K562 (cell line): Measurements from ENCODE around the gene LYPD3. TPM values are rescaled to one million over a fixed set of nuclear protein-coding genes. Genes with fewer than 3 reads are reported as not detected.

Experiments
- ATAC-seq: fragments of 200-7000 bp; cut with Tn5 transposase; 3 replicates; pipeline ENCODE4 v1.9.1; 2020; ENCODE audit warnings: moderate library complexity
- BruUV-seq: library from RNA; stranded (reverse); fragments of 400-500 nt; replicated peaks from 2 replicates; lab custom pipeline; 2021; lab: Mats Ljungman, UMichigan
- CTCF ChIA-PET: fragments of 300-600 bp; formaldehyde crosslinking; extraction: SDS; loops from one replicate; lab custom pipeline; 2021; ENCODE audit warnings: low intra/inter-chr PET ratio; lab: Yijun Ruan, JAX
- POLR2A ChIA-PET: fragments of 300-600, 350-650 bp; sonication (Branson Sonifier 250); formaldehyde crosslinking; extraction: SDS; loops from one replicate; lab custom pipeline; 2021; ENCODE audit warnings: antibody characterized with exemption, inconsistent platforms; lab: Yijun Ruan, JAX
- DNase-seq, 4 experiments: peaks; one replicate each; pipeline versions ENCODE4 v3.0.0 to v3.0.0-alpha.2; 2011 to 2018; ENCODE audit warnings: low spot score in 3 of 4, mixed read lengths in 3 of 4; ENCODE audit errors: extremely low read depth in 1 of 4
- FAIRE-seq: peaks from 2 replicates; lab custom pipeline; 2011; peaks lifted over from hg19 to GRCh38; lab: Jason Lieb, UNC
- H2AFZ ChIP-seq: 2 replicates; pipeline ENCODE4 v1.6.0; 2011; ENCODE audit warnings: low read depth, low read length, control low read depth, inconsistent platforms
- H3K27ac ChIP-seq: fragments of 200-600 bp; 3 replicates; pipeline ENCODE4 v1.8.0; 2011; ENCODE audit warnings: low read depth, mild to moderate bottlenecking, control low read depth, inconsistent platforms, low read length, moderate library complexity, mixed read lengths; ENCODE audit errors: extremely low read depth
- H3K27me3 ChIP-seq, 2 experiments: fragments of 300-600 bp in 1 of 2; 2 replicates in 1 of 2; 3 replicates in 1 of 2; pipeline versions ENCODE4 v1.6.0 to v1.8.0; 2011; ENCODE audit warnings: inconsistent platforms in 2 of 2, low read length in 2 of 2, mild to moderate bottlenecking in 1 of 2, mixed read lengths in 1 of 2, moderate library complexity in 1 of 2; ENCODE audit not compliant: control insufficient read depth in 2 of 2, insufficient read depth in 2 of 2
- H3K36me3 ChIP-seq: fragments of 300-600 bp; 3 replicates; pipeline ENCODE4 v1.8.0; 2011; ENCODE audit warnings: mild to moderate bottlenecking, low read length, inconsistent platforms; ENCODE audit not compliant: control insufficient read depth, insufficient read depth
- H3K4me1 ChIP-seq, 2 experiments: fragments of 200-600 bp in 1 of 2; replicated peaks in 1 of 2; 2 replicates in 1 of 2; 3 replicates in 1 of 2; pipeline versions ENCODE4 v1.5.1 to v1.8.0; 2011; ENCODE audit warnings: inconsistent platforms in 2 of 2, low read length in 2 of 2, mild to moderate bottlenecking in 1 of 2, mixed read lengths in 1 of 2, moderate library complexity in 1 of 2; ENCODE audit not compliant: control insufficient read depth in 2 of 2, insufficient read depth in 2 of 2
- H3K4me2 ChIP-seq: 2 replicates; pipeline ENCODE4 v1.6.1; 2011; ENCODE audit warnings: low read length, control low read depth, inconsistent platforms, mixed read lengths; ENCODE audit not compliant: insufficient read depth
- H3K4me3 ChIP-seq: fragments of 200-600 bp; sonication (generic), shearing (Covaris generic); 2 replicates; pipeline ENCODE4 v1.5.1; 2016; ENCODE audit warnings: control low read depth, inconsistent platforms
- H3K79me2 ChIP-seq: fragments of 200-600 bp; 3 replicates; pipeline ENCODE4 v1.8.0; 2011; ENCODE audit warnings: low read length, inconsistent platforms; ENCODE audit not compliant: control insufficient read depth, insufficient read depth
- H3K9ac ChIP-seq, 2 experiments: 2 replicates each; pipeline versions ENCODE4 v1.6.0 to v1.6.1; 2011; ENCODE audit warnings: low read depth in 2 of 2, low read length in 2 of 2, control low read depth in 1 of 2, inconsistent platforms in 1 of 2, mild to moderate bottlenecking in 1 of 2, mixed read lengths in 1 of 2; ENCODE audit not compliant: insufficient read depth in 1 of 2
- H3K9me1 ChIP-seq: one replicate; pipeline ENCODE4 v1.6.0; 2011; ENCODE audit warnings: inconsistent platforms, mild to moderate bottlenecking, low read length, moderate library complexity; ENCODE audit not compliant: control insufficient read depth, insufficient read depth
- H3K9me3 ChIP-seq: replicated peaks from 2 replicates; pipeline ENCODE4 v1.5.1; 2011; ENCODE audit warnings: low read depth, low read length, inconsistent platforms; ENCODE audit not compliant: control insufficient read depth, insufficient read depth
- H4K20me1 ChIP-seq: replicated peaks from 2 replicates; pipeline ENCODE4 v1.6.1; 2011; ENCODE audit warnings: low read length, inconsistent platforms, mixed read lengths; ENCODE audit not compliant: control insufficient read depth, insufficient read depth
- CEBPB ChIP-seq: fragments of 450-650 bp; IDR thresholded peaks from 2 replicates; pipeline ENCODE4 v1.6.1; 2016; ENCODE audit warnings: missing genetic modification characterization, missing compliant biosample characterization
- CEBPG ChIP-seq, 3 experiments: fragments of 200-800 bp in 1 of 3; sonication (Bioruptor generic) in 1 of 3; sonication (generic) in 1 of 3; formaldehyde crosslinking in 1 of 3; IDR thresholded peaks in 2 of 3; conservative IDR thresholded peaks in 1 of 3; 2 replicates each; pipeline versions ENCODE4 v1.6.1 to v1.8.0; 2016 to 2022; ENCODE audit warnings: missing compliant biosample characterization in 2 of 3, missing genetic modification characterization in 2 of 3, mild to moderate bottlenecking in 1 of 3, missing genetic modification reagents in 1 of 3
- PHTF2 ChIP-seq: fragments of 250-450 bp; sonication (Bioruptor Pico); IDR thresholded peaks from 2 replicates; pipeline ENCODE4 v1.5.0; 2021; ENCODE audit warnings: mild to moderate bottlenecking
- RB1 ChIP-seq: fragments of 450-650 bp; IDR thresholded peaks from 2 replicates; pipeline ENCODE4 v1.6.1; 2017; ENCODE audit warnings: low read depth, mild to moderate bottlenecking
- XRCC3 ChIP-seq: fragments of 450-650 bp; IDR thresholded peaks from 2 replicates; pipeline ENCODE4 v1.6.1; 2017; ENCODE audit warnings: mild to moderate bottlenecking, moderate library complexity
- WGBS: fragments of 100-300 bp; shearing (Covaris generic); methylation state at CpG from one replicate; pipeline ENCODE4 v1.1.6; 2016; ENCODE audit warnings: low coverage, mixed read lengths; ENCODE audit not compliant: insufficient coverage; ENCODE audit errors: missing lambda C conversion rate; 5-methylcytosine and 5-hydroxymethylcytosine counted together
- in situ Hi-C: fragments of 300-500 bp; cut with MboI; formaldehyde crosslinking; loops from 4 replicates; pipeline ENCODE4 v1.15.0; 2018; ENCODE audit warnings: inconsistent platforms, mixed read lengths
- intact Hi-C: fragments of 100-400 bp; cut with micrococcal nuclease; formaldehyde crosslinking; loops from 2 replicates; pipeline ENCODE4 v1.14.2; 2022
- polyA plus RNA-seq, 8 experiments: library from polyadenylated mRNA; depleted of rRNA in 4 of 8; stranded (reverse) in 5 of 8; unstranded in 3 of 8; fragments of >200 nt; fragmentation: Nextera tagmentation in 2 of 8; fragmentation: Illumina TruSeq in 1 of 8; extraction: Ambion mirVana in 2 of 8; extraction: Trizol in 1 of 8; gene quantifications; 2 replicates each; pipeline versions ENCODE4 v1.2.1 to v1.2.3, GENCODE V29; 2011 to 2014; ENCODE audit warnings: inconsistent platforms in 1 of 8, missing spikeins in 1 of 8
- total RNA-seq, 7 experiments: library from RNA; depleted of rRNA in 6 of 7; stranded (reverse); fragments of >200 nt in 6 of 7; fragmentation: Illumina TruSeq in 2 of 7; extraction: Trizol in 2 of 7; gene quantifications; 2 replicates each; pipeline versions ENCODE4 v1.2.1 to v1.2.3, GENCODE V29; 2011 to 2021; ENCODE audit warnings: low replicate concordance in 1 of 7

LYPD3 gene
- total and polyA plus RNA-seq, 9 of the 15 experiments (the other 6 are each of a cell fraction or from before 2014, with no cell fraction given) = 0.04 to 0.33 (median 0.20) TPM; not detected in 1

DNA sequence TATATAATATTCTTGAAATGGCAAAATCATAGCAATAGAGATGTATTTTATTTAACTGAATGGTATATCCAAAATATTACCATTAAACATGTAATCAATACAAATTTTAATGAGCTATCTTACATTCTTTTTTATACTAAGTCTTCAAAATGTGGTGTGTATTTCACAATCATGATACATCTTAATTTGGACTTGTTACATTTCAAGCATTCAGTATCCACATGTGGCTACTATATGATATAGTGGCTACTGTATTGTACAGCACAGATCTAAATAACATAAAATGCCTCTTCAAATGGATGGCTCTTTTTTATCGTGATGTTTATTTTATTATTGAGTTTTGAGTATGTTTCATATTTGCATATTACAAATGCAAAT is 42.7 kb downstream of the LYPD3 start:
- in situ Hi-C loops (no loop called here), intact Hi-C loops (loop anchor here (10.0 kb wide), 1 partner anchor 108 kb away; no protein-coding TSS in a partner anchor)
- no peaks in the 10 kb centered on the region for H3K36me3 ChIP-seq
- 4% methylated on average over 1 of the region's 1 CpG for WGBS
- no peaks in the 10 kb centered on the region for H3K9me1 ChIP-seq
- ChIA-PET CTCF (no interaction called here), POLR2A (no interaction called here)
- no peak overlapping the region for H3K27ac ChIP-seq
- TF ChIP-seq XRCC3 (no peak), CEBPG (CRISPR knock-in tag; IDR thresholded peaks at IDR 0.05) (no peak), CEBPG (tag; conservative IDR thresholded peaks at IDR 0.05 in 1 of 2, IDR thresholded peaks at IDR 0.05 in 1 of 2) (peak in 1 of 2 experiments; percentile 32; a peak in 1 of 4 replicates), CEBPB (tag) (peak; percentile 63), RB1 (no peak), PHTF2 (CRISPR knock-in tag) (no peak)
- FAIRE-seq (no peak), DNase-seq (no peak), ATAC-seq (no peak)
- no TSS peak for BruUV-seq
- no peaks in the 10 kb centered on the region for H3K79me2 ChIP-seq
- no peaks in the 10 kb centered on the region; a peak in 1 of 5 replicates for H3K4me1 ChIP-seq
- no peak overlapping the region for H3K4me3 ChIP-seq
- no peak overlapping the region for H2AFZ ChIP-seq
- no peak overlapping the region for H3K9ac ChIP-seq
- H3K27me3 ChIP-seq = peaks cover 6 to 14% of the 10 kb centered on the region in 2 experiments; a peak in 2 of 5 replicates
- H3K4me2 ChIP-seq = no peak overlapping the region
- H4K20me1 ChIP-seq = no peaks in the 10 kb centered on the region
- H3K9me3 ChIP-seq = no peaks in the 10 kb centered on the region
